GM12864 (cell line): ENCODE measurements around the gene FLACC1.

Source experiments
- DNase-seq: peaks from one replicate; pipeline ENCODE4 v3.0.0-alpha.2; 2011; ENCODE audit warnings: low read depth
- H3K4me3 ChIP-seq: 2 replicates; pipeline ENCODE4 v1.5.1; 2011; ENCODE audit warnings: mild to moderate bottlenecking, low read depth, low read length, control low read depth
- TF ChIP-seq, protein P1 (sequence below): IDR thresholded peaks from 2 replicates; pipeline ENCODE4 v1.5.1; 2011; ENCODE audit warnings: low read depth, mild to moderate bottlenecking, moderate library complexity, low read length, control low read depth, inconsistent platforms; ENCODE audit errors: missing control alignments

The FLACC1 gene

DNA sequence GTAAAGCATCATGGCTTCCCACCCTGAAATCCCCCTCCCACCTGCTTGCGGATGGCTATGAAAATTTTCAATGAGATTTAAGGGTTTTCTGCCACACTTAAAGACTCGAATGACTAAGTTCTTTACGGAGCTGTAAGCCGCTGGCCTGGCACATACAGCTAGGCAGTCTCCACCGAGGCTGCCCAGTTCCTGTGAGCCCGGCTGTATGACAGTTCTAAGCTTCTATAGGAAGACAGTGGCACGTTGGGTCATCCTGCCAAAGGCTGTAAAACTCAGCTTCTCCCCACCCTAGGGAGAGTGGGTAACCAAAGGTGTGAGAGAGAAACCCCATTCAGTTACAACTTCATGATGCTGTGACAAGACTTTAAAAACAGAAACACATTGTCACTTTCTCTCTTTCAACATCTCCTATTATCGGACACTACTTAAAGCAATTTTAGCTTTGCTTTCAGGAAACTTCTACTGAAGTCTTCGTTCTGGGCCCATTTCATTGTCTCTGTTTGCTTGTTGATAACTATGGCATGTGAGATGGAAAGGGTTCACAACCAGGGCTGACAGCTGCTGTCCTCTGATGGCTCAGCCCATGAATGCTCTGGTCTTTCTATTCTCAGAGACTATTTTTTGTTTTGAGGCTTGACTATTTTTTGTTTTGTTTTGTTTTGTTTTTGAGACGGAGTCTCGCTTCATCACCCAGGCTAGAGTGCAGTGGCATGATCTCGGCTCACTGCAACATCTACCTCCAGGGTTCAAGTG is 89.7 kb downstream of the FLACC1 start:
- H3K4me3 ChIP-seq: no peak overlapping the region
- TF ChIP-seq, protein P1, sequence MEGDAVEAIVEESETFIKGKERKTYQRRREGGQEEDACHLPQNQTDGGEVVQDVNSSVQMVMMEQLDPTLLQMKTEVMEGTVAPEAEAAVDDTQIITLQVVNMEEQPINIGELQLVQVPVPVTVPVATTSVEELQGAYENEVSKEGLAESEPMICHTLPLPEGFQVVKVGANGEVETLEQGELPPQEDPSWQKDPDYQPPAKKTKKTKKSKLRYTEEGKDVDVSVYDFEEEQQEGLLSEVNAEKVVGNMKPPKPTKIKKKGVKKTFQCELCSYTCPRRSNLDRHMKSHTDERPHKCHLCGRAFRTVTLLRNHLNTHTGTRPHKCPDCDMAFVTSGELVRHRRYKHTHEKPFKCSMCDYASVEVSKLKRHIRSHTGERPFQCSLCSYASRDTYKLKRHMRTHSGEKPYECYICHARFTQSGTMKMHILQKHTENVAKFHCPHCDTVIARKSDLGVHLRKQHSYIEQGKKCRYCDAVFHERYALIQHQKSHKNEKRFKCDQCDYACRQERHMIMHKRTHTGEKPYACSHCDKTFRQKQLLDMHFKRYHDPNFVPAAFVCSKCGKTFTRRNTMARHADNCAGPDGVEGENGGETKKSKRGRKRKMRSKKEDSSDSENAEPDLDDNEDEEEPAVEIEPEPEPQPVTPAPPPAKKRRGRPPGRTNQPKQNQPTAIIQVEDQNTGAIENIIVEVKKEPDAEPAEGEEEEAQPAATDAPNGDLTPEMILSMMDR: no peak
- DNase-seq: no peak

DNA sequence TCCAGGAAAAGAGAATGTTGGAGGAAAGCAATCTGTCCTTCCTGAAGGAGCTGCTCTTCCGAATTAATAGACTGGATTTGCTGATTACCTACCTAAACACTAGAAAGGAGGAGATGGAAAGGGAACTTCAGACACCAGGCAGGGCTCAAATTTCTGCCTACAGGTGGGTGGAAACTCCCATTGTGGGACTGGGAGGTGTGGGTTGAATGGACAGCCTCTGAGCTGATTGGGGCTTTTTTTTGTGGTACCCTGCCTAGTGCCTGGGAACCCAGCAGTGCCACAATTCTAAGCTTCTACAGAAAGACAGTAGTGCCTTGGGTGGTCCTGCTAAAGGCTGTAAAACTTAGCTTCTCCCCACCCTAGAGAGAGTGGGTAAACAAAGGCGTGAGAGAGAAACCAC is 90.5 kb downstream of the FLACC1 start:
- TF ChIP-seq, protein P1: no peak
- no peak overlapping the region for H3K4me3 ChIP-seq
- no peak for DNase-seq

DNA sequence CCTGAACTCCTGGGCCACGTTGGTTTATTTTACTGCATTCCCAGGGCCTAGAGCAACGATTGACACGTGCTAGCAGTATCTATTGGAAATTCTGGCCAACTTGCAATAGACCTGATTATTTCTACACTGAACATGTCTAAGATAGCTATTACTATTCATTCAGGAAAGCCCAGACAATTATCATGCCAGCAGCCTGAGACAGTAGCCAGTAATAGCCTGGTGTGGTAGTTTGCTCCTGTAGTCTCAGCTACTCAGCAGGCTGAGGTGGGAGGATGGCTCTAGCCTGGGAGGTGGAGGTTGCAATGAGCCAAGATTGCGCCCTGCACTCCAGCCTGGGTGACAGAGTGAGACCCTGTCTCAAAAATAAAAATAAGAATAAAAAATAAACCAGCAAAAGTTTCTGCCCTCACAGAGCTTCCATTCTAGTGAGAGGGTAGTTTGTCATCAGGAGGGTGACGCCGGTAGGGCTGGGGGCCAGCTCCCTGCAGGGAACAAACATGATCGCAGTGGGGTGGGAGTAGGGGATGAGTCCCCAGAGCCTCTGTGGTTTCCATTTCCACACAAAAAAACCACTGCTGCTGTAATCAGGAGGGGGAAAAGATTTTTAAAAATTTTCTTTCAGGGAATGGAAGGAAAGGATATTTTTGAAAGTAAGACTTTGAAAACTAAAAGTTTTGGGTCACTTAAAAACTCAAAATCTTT is 92.5 kb downstream of the FLACC1 start:
- DNase-seq: no peak
- TF ChIP-seq, protein P1: no peak
- H3K4me3 ChIP-seq: no peak overlapping the region

DNA sequence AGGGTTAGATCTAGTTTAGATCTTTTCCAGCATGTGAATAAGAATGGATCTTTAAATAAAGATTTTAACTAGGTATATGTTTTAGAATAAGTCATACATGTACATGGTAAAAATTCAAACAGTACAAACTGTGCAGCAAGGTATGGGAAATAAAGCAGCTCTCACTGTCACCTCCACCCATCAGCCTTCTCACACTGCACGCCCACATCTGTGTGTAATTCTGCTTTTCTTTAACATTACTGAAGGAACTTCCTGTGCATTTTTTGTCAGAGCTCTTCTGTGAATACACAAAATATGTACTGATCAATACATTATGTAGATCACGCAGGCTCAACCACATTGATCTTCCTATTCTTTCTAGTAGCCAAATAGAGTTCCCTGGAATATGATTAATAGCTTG is 93.4 kb downstream of the FLACC1 start:
- DNase-seq: no peak
- TF ChIP-seq, protein P1: no peak
- no peak overlapping the region for H3K4me3 ChIP-seq

DNA sequence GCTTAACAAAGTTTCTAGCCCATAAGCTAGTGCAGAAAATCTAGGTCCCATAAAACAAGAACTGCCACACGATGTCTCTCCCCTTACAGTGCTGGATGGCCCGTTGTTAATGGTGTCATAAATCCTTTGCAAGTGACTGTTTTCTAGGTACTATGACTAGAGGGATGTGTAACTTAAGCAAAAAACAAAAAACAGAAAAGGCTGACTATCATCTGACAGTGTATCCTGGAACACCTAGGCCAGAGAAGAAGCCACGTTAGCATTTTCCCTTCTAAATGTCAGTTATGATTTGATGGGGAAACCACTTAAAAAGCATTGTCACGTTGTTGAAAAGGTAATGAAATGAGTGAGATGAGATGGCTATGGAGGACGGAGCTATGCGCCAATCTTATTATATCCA is 94.4 kb downstream of the FLACC1 start:
- no peak for DNase-seq
- TF ChIP-seq, protein P1: no peak
- H3K4me3 ChIP-seq: no peak overlapping the region

DNA sequence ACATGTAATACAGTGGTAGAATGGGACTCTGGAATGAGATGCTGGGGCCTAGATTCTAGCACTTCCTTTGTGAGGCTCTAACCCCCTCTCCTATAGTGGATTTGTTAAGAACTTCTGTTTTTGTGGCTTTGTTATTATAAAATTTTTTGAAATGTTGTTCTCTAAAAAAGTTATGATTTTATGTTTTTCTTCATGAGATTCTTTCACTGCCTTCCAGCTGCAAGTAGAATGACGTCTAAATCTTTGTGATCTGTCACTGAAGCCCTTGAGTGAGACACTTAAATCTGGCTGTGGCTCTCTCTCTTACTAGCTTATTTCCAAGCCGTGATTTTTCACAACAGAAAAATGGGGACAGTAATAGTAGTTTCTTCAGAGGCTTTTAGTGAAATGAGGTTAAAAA is 95.2 kb downstream of the FLACC1 start:
- TF ChIP-seq, protein P1: no peak
- no peak for DNase-seq
- no peak overlapping the region for H3K4me3 ChIP-seq

DNA sequence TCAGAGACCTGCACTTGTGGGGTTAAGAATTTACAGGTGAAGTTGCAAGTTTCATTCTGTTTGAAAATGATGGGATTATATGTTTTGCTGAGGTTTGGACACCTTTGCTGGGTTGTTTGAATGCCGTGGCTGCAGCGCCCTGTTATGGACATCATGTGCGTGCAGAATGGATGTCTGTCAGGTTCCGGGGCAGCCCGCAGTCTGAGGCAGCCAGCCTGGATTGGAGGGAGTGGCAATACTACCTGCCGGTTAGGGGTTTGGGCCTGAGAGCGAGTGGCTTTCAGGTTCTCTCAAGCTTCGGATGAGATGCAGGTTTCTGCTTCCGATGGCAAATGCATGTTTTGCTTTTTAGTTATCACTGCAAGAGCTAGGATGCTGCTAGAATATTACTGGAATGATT is 95.7 kb downstream of the FLACC1 start:
- peak overlapping the region; percentile 27; the same call in 1 of the 2 replicates for H3K4me3 ChIP-seq
- DNase-seq: no peak
- TF ChIP-seq, protein P1: no peak
